Omental fat pad (tissue), 4 donors: Measurements from ENCODE around the gene OMA1. TPM values are rescaled to one million over a fixed set of nuclear protein-coding genes. Genes with fewer than 3 reads are reported as not detected.

Experiments
- ATAC-seq: fragments of 150-250 bp; one replicate; pipeline ENCODE4 v1.9.1; 2016; ENCODE audit warnings: mild to moderate bottlenecking, moderate library complexity; ENCODE audit not compliant: low FRiP score
- DNase-seq: peaks from one replicate; pipeline ENCODE4 v3.0.0-alpha.2; 2019; ENCODE audit warnings: low spot score
- total RNA-seq, 4 donors: library from RNA; depleted of rRNA; stranded (reverse); fragments of >200 nt; gene quantifications; one replicate each; pipeline ENCODE4 v1.1.0, GENCODE V29; 2016
- TF ChIP-seq, protein P1 (sequence below), 3 donors: fragments of 450-650 bp; IDR thresholded peaks; one replicate each; pipeline ENCODE4 v1.5.1; 2016 to 2017; ENCODE audit warnings: antibody characterized with exemption in 3 of 3, mild to moderate bottlenecking in 3 of 3, moderate library complexity in 2 of 3

OMA1 gene
- total RNA-seq, 4 donors from 2014 or later = 13.8 to 23.2 (median 20.3) TPM

DNA sequence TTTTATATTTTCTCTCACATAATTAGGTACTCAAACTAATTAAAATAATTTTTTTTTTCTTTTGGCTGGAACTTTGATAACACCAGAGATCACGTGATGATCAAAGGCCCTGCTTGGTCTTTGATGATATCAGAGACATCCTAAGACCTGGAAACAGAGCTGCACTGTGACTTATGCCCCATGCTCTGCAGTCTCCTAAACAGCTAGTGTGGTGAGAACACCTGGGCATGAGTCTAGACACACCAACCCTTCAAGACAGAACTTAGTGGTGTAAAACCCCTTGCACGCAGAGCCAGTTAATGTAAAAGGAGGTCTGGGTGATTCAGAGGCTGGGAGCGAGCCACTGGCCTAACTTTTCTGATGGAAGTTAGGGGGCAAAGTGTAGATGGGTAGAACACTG is 70.3 kb downstream of the OMA1 start:
- TF ChIP-seq, protein P1, sequence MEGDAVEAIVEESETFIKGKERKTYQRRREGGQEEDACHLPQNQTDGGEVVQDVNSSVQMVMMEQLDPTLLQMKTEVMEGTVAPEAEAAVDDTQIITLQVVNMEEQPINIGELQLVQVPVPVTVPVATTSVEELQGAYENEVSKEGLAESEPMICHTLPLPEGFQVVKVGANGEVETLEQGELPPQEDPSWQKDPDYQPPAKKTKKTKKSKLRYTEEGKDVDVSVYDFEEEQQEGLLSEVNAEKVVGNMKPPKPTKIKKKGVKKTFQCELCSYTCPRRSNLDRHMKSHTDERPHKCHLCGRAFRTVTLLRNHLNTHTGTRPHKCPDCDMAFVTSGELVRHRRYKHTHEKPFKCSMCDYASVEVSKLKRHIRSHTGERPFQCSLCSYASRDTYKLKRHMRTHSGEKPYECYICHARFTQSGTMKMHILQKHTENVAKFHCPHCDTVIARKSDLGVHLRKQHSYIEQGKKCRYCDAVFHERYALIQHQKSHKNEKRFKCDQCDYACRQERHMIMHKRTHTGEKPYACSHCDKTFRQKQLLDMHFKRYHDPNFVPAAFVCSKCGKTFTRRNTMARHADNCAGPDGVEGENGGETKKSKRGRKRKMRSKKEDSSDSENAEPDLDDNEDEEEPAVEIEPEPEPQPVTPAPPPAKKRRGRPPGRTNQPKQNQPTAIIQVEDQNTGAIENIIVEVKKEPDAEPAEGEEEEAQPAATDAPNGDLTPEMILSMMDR (IDR thresholded peaks at IDR 0.05) = no peak
- DNase-seq = no peak
- no peak for ATAC-seq

DNA sequence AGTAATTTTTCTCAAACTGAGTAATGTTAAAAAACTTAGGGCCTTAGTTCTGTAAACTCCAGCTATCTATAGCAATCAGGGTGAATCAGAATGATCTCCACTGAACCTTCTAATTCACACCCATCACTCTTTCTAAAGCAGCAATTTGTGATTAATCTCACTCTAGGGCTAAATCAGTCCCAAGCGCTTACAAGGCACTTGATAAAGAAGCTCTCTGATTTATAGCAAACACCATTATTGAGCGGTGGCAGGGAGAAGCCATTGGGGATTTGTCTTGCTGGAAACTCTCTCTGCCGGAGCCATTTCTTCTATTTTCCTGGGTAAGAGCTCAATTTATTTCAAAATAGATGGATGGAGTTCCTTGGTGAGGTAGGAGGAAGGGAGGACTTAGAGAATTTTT is 77.0 kb downstream of the OMA1 start:
- DNase-seq = no peak
- TF ChIP-seq, protein P1 (IDR thresholded peaks at IDR 0.05) = no peak
- no peak for ATAC-seq

DNA sequence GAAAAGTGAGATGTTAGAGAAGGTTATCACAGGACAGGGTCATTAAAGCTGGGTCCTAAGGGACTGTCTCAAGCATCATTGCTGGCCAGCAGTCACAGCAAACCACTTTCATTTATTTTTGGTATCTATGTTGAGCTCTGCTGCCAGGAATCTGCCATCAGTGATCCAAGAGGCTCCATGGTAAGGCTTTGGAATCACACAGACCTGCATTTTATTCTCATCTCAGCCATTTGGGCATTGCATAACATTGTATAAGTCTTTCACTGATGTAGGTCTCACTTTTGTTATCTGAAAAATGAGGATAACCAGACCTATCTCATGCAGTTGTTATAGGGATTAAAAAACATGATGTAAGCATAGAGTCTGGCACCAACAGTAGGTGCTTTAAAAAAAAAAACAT is 77.5 kb downstream of the OMA1 start:
- no peak for ATAC-seq
- DNase-seq = no peak
- TF ChIP-seq, protein P1 (IDR thresholded peaks at IDR 0.05) = no peak

DNA sequence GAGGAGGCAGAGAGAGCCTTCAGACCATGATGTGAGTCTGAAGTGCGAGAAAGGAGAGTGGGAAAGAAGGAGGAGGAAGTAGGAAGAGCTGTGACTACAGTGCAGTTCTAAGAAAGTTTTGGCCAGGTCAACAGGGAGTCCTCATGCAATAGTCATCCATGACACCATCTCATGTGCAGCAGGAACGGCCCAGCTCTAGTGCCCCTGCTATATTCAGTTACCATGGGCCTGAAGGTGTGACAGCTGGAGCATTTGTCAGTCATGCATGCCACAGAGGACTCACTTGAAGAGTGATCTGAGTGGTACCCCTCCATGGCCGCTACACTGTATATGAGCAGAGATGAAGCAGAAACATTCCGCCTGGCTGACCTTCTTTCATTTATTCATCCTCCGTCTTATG is 77.9 kb downstream of the OMA1 start:
- ATAC-seq (no peak), DNase-seq (no peak)

DNA sequence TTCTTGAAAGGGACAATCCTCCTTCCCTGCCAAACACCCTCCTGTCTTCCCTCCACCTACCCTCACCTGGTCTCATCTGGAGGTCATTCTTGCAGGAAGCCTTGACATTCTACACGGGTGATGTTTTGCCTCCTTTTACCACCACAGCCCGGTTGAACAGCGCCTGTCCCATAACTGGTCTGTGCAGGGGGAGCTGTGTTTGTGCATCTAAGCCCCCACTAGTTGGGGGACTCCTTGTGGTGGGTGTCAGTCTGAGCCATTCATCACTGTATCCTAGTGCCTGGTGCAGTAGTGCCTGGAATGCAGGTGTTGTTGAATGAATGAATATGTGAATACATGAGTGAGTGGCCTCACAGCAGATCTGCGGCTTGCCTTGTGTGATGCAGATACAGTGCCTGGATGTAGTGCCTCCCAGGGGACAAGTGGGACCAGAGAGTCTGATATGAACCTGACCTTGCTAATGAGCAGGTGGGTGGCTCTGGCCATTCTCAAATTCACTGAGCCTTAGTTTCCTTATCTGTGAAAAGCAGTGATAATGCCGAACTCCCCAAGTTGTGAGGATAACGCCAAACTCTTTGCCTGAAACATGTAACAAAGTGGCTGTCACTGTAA is 79.8 kb downstream of the OMA1 start:
- DNase-seq (no peak), ATAC-seq (no peak)
- TF ChIP-seq, protein P1 (IDR thresholded peaks at IDR 0.05) = no peak

More for the DNA sequence above, 77.9 kb downstream of the OMA1 start:
- TF ChIP-seq, protein P1 (IDR thresholded peaks at IDR 0.05) = no peak

DNA sequence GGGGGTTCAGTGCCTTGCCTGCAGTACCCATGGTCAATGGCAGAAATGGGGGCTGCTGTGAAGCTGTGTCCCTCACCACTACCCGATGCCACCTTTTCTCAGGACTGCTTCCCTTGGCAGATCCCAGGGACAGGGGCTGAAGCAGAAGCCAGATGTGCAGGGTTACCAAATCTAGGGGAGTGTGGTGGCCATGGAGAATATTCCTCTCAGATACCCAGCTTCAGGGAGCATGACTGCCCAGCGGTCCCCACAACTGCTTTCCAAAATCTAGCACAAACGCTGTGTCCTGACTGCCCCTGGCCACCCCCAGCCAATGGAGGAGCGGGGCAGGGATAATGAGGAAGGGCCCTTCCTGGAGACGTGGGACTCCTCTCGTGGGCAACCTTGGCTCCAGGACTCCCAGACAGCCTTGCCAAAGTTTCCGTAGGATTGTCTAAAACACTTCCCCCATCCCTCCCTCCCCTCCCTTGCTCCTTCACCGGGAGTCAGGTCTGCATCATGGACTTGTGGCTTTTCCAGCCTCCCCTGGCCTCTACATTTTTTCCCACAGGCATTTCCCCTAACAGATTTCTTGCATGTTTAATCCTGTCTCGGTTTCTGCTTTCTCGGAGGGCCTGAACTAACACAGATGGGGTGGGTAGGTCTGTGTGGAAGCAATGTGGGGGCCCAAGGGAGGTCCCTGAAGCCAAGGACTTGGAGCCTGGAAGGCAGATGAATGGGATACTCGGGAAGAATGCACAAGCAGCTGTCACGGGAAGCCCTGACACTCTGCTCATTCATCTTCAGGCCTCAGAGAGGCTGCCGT is 80.5 kb downstream of the OMA1 start:
- ATAC-seq = no peak
- no peak for DNase-seq
- TF ChIP-seq, protein P1 (IDR thresholded peaks at IDR 0.05) = no peak

DNA sequence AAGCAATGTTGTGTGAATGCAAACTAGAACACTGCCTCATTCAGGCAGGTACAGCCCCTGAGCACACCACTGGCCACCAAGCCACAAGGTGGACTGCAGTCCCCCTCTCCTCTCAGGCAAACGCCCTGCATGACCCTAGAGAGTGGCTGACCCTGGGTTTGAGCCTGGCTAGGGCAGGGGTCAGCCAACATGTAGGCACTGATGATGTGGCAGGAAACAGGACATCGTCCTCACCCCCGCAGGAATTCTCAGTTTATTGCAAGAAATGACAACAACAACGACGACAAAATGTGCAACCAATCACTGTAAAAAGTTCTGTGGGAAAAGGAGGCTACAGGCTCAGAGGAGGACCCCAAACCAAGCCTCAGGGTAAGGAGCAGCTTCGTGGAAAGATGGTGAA is 81.3 kb downstream of the OMA1 start:
- no peak for ATAC-seq
- TF ChIP-seq, protein P1 (IDR thresholded peaks at IDR 0.05) = no peak
- no peak for DNase-seq
